GM21717 (cell line): Measurements from ENCODE around the gene CAMTA1.

Experiments
- ATAC-seq: cut with Tn5 transposase; IDR thresholded peaks from one replicate; pipeline ENCODE4 v1.9.1; 2021; ENCODE audit warnings: mild to moderate bottlenecking, moderate library complexity; ENCODE audit not compliant: unreplicated experiment

CAMTA1 gene

DNA sequence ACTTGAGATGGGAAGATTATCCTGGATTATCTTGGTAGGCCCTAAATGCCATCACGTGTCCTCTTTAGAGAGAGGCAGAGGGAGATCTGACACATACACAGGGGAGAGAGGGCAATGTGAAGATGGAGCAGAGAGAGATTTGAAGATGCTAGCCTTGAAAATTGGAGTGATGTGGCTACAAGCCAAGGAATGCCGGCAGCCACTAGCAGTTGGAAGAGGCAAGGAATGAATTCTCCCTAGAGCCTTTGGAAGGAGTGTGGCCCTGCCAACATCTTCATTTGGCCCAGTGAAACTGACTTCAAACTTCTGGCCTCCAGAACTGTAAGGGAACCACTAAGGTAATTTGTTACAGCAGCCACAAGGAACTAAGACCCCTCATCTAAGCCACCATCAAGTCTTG lies 8.9 kb upstream of the CAMTA1 start:
- no peak for ATAC-seq

DNA sequence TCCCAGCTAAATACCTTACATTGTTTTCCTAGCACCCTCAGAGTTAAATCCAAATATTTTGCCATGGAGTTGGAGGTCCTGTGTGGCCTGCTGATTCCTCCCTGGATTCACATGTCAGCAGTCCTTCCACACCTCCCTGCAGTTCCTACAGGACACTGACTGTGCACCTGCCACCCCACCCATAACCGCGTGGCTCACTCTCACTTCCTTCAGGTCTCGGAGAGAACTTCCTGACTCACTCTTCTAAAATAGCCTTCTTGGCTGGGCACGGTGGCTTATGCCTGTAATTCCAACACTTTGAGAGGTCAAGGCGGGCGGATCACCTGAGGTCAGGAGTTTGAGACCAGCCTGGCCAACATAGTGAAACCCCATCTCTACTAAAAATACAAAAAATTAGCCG lies 8.4 kb upstream of the CAMTA1 start:
- no peak for ATAC-seq

DNA sequence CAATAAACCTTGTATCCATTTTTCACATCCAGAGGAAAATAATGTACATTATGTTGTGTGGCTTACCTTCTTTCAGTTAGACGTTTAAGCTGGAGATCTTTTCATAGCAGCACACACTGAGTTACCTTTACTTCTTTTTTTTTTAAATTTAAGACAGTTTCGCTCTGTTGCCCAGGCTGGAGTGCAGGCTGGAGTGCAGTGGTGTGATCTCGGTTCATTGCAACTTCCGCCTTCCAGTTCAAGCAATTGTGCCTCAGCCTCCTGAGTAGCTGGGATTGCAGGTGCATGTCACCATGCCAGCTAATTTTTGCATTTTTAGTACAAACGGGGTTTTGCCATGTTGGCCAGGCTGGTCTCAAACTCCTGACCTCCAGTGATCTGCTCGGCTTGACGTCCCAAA lies 7.4 kb upstream of the CAMTA1 start:
- ATAC-seq, result no peak

DNA sequence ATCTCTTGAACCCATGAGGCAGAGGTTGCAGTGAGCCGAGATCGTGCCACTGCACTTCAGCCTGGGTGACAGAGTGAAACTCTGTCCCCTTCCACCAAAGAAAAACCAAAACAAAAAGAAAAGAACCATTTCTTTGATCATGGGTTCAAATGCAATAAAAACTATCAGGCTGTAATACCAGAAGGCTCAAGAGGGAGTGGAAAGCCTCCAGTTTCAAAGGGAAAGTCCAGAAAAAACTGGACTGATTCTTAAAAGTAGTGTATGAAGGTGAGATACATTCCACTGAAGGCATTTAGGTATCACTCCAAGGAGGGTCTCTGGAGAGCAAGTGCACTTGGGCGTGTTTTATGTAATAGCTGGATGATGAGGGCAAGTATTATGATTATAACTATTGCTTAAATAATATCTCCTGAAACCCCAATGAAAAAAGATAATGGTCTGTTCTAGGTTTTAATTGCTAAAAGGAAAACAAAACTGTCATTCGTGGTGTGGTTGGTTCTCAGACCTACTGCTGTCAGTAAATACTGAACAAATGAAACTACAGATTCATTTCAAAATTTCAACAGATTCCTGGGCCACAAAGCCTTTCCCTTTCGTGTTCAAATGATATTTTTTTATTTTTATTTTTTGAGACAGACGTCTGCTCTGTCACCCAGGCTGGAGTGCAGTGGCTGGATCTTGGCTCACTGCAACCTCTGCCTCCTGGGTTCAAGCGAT lies 6.0 kb upstream of the CAMTA1 start:
- ATAC-seq, result no peak

DNA sequence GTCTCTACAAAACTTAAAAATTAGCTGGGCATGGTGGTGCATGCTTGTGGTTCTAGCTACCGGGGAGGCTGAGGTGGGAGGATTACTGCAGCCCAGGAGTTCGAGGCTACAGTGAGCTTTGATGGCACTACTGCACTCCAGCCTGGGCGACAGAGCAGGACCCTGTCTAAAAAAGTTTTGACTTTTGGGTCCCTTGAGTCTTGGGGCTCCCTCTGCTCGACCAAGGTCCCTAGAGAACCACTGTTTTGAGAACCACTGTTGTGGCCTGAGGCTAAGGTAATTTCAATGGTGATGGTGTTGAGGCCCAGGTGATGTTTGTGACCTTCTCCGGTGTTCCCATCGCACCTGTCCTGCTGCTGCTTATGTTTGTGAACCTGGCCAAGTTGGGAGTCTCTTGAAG lies 3.1 kb upstream of the CAMTA1 start:
- no peak for ATAC-seq

DNA sequence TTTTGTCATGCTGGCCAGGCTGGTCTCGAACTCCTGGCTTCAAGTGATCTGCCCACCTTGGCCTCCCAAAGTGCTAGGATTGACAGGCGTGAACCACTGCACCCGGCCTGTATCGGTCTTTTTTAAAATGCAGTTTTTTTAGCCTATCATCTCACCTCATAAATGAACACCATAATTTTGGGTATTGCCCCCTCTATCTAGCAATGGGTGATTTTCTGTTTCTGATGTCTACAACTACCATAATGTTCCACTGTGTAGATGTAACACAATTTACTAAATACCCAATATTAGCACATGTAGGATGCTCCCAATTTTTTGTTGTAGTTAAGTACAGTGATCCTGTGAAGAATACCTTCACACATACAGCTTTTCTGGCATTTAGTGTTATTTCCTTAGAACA lies 2.0 kb upstream of the CAMTA1 start:
- no peak for ATAC-seq

DNA sequence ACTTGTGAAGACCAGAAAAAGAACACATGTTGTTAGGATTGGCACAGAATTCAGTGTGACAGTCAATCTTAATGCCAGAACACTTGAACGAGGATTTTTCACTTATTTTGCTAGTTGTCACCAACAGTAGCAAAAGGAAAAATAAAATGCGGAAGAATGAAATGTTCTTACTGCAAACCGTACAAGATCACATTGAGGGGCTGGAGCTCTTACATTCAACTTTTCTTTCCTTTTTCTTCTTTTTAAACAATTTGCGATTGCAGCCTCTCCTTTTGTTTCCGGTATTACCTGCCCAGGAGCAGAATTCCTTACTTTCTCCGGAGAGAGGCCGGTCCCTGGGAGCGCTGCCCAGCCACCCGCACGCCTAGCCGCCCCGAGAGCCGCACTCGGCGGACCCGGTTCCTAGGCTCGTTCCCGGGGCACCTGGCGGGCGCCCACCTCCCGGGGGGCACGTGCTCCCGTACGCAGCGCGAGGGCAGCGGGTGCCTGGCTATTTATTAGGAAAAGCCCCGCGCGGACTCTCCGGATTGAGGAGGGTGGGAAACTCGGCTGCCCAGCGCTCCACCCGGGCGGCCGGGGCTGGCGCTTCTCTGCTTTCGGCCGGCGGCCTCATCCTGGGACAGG lies 1.2 kb upstream of the CAMTA1 start:
- peak; percentile 5 for ATAC-seq

DNA sequence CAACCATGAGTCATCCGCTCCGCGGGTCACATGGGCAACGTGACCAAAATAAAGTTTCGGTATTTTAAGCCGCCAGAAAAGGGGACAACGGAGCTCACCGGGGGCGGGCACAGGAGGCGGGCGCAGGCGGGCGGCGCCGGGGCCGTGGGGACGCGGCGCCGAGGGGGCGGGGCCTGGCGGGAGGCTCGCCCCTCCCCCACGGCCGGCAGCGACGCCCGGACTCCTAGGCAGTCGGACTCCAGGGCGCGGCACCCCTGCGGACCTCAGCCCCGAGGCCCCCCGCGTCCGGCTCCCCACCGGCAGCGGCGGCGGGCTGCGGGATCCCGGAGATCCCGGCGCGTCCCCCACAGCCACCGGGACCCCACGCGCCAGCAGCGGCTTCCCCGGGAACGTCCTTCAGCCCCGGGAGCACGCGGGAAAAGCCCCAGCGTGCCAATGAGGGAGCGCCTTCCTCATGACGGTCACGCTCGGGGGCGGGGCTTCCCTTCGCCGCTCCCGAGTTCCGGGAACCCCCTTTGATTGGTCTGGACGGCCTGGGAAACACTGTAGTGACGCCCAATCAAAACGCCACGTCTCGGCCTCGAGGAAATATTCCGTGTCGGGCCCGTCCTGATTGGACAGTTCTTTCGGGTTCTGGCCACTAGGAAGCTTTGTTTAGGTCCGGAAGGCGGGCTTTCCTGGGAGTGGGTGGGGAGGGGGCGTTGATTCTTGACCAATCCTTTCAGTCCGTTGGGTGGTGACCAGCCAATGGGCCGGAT lies 515 bp upstream of the CAMTA1 start:
- peak; percentile 73 for ATAC-seq

DNA sequence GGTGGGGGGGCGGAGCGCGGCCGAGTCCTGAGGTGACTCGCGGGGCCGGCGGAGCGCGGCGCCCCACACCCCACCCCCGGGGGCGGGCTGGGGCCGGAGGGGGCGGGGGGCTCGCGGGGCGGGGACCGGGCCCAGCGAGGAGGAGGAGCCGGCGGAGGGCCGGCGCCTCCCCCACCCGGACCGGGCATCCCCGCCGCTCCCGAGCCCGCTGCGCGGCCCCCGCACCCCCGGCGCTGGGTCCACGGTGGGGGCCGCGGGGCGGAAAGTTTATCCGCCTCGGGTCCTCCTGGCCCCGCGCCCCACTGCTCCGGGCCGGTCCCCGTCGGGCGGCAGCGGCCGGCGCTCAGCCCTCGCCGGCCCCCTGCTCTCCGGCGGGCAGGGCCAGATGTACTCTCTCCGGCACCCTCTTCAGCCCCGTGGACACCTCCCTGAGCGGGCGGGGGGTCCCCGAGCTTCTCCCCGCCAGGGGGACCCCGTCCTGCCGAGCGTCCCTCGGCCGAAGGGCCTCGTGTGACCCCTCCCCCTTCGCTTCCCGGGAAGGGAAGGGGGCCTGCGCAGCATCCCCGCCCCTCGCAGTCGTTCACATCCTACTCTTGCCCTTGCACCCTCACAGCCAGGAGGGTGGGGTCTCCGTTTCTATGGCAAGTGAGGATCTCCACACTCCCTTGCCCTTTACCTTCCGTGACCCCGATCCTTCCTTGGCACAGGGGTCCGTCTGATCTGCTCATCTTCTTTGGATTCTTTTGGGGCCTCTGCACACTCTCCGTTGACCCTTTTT lies 663 bp downstream of the CAMTA1 start:
- no peak for ATAC-seq

DNA sequence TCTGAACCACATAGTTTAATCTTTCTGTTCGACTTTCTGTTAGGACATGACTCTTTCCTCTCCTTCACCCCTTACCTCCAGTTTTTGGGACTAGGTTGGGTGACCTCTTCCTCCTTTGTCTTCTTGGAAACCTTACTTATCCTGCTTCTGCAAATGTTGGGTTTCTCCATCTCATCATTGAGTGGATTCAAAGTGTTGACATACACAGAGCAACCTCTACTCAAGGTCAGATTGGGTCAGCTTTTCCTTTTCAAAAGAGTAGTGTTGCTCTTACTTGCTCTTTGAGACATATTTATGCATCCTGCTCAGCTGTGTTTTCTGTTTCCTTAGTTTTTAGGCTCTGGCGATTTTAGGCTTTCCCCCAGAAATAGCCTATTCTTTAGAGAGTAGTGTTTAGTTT lies 3.7 kb downstream of the CAMTA1 start:
- ATAC-seq, result no peak

DNA sequence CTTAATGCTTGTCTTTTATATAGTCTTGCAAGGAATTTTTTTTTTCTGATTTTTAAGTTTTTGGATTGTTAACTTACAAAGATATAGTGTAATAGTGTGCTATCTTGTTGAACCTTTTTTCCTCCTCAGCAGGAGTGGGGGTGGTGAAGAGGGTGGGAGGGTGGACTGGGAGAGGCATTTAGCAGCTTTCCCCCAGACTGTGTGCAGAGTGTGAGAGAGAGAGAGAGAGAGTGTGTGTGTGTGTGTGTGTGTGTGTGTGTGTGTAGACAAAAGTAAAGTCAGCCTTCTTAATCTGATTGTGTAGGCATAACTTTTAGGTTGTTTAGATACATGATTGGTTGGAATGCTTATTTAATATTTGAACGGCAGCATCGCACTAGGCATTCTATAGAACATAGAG lies 4.9 kb downstream of the CAMTA1 start:
- ATAC-seq, result no peak

DNA sequence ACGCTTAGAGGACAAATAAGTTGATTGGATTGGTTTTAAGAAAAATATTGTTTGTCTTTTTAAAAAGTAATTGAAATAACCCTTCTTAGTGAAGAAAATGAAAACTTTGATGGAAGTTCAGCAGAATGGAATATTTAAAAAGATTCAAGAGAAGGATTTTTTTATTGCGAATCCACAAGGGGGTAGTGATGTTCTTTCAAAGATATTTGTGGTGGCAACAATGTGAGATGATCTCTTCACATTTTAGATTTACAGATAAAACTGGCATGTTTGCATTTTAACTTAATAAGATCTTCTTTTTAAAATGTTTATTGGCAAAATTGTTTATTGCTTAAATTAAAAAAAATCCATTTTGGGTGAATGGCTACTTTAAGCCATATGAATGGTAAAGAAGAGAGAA lies 8.9 kb downstream of the CAMTA1 start:
- no peak for ATAC-seq

DNA sequence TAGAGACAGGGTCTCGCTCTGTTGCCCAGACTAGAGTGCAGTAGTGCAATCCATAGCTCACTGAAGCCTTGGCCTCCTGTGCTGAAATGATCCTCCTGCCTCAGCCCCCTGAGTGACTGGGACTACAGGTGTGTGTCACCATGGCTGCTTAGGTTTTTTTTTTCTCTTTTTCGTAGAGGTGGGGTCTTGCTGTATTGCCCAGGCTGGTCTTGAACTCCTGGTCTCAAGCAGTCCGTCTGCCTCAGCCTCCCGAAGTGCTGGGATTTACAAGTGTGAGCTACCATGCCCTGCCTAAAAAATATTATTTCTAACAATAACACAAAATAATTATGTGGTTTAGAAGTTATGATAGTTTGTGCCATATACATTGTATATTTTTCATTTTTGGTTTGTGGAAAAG lies 9.9 kb downstream of the CAMTA1 start:
- ATAC-seq, result no peak

DNA sequence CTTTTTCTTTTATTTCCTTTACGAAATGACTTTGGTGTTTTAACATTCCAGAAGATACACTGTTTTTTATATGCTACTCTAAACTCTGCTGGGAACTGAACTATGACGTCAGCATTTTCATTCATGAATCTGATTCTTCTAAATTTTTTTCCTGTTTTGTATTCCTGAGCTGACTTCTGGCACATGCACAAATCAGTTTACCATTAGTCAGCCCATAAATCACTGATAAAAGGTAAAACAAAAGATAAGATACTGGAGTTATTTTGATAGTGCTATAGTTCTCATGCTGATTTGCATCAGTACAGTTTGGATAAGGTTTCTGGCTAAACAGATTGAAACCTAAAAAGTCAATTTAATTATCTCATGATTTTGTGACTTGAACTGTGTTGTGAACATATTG lies 10.4 kb downstream of the CAMTA1 start:
- ATAC-seq, result no peak

DNA sequence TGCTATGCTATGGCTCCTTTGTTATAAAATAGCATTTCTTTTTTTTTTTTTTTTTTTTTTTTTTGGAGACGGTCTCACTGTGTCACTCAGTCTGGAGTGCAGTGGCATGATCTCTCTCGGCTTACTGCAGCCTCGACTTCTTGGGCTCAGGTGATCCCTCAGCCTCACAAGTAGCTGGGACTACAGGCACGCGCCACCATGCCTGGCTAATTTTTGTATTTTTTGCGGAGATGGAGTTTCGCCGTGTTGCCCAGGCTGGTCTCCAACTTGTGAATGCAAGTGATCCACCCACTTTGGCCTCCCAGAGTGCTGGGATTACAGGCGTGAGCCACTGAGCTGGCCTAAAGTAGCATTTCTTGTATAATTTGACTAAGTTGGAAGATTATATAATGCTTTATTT lies 10.8 kb downstream of the CAMTA1 start:
- no peak for ATAC-seq

DNA sequence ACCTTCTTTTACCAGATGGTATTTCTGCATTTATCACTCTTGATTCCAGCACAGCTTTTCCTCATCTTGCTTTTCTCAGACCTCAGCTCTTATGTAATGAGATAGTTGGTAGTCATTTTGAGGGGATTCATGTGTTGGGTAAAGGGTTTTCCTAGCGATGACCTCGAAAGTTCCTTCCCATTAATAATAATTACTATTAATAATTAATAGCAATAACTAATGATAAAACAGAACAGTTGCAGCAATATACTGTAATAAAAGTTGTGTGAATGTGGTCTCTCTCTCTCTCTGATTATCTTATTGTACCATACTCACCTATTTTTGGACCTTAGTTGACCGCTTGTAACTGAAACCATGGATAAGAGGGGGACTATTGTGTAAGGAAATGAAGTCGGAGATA lies 14.2 kb downstream of the CAMTA1 start:
- ATAC-seq, result no peak

DNA sequence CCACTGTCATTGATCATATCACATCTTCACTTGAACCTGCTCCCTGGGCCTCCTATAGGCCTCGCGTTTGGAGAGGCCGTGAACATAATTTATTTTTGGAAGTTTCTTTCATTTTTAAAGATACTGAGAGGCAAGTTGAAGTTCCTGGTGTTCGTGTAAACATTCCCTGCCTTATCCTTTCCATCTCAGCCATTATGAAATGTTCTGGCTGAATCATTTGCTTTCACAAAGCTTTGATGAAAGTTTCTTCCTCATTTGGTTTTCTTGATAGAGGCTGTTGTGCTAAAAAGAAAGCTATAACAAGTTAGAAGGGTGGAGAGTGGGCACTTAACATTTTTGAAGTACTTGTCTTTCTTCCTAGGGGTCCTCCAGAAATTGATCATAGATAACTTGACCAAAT lies 15.5 kb downstream of the CAMTA1 start:
- no peak for ATAC-seq

DNA sequence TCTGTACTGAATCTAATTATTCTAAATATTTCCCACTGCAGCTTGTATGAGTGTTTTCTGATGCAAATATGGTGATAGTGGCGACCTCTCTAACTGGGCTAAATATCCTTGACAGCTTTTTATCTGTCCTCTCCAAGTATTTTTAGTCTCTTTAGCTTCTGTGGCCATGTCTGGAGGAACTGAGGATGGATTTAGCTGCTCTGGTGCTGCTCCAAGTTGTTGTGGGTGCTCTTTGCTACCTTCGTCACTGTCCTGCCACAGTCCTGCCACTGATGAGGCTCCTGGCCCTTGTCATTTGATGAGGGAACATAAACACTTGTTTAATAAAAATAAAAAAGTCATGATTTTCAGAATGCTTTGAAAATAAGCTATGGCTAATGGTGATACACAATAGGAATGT lies 15.9 kb downstream of the CAMTA1 start:
- no peak for ATAC-seq

DNA sequence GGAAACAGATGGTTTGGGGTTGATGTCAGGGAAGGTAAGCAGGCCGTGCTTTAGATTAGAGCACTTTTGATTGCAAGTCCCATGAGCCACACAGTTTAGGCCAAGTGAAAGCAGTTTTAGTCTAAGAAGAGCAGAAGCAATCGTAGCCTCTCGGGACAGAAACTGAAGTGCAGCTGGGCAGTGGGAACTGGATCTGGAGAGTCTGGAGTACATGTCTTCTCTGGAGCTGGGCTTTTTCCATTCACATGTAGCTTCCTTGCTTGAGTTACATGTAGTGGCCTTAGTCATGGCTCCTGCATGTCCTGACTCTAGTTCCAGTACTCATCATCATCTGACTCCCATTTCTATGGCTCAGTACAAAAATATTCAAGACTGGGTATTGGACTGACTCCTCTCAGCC lies 16.7 kb downstream of the CAMTA1 start:
- ATAC-seq, result no peak

DNA sequence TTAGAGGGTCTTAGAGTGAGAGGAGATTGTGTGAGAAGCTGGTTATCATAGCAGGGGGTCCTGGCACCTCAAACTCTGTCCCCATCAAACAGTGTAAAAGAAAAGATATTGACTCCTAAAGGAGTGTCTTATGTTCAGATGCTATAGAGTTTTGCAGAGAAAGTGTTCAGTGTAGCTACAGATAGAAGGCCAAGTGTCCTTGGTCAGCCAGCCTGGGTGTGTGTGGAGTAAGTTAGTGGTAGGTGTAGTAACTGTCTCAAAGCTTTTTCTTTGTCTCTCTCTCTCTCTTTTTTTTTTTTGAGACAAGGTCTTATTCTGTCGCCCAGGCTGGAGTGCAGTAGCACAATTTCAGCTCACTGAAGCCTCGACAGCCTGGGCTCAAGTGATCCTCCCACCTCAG lies 17.2 kb downstream of the CAMTA1 start:
- ATAC-seq, result no peak

DNA sequence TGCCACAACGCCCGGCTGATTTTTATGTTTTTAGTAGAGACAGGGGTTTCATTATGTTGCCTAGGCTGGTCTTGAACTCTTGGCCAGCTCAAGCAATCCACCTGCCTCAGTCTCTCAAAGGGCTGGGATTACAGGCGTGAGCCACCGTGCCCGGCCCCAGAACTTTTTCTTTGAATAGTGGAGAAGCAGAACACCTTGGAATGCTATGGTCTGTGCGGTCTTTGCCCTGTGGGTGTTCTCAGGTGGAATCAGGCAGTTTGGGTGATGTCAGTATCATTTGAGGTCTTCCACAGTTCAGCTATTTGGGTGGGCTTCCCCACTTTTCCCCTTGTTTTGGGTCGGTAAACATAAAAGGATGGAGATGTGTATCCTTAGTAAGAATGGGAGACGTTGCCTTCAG lies 17.6 kb downstream of the CAMTA1 start:
- no peak for ATAC-seq

DNA sequence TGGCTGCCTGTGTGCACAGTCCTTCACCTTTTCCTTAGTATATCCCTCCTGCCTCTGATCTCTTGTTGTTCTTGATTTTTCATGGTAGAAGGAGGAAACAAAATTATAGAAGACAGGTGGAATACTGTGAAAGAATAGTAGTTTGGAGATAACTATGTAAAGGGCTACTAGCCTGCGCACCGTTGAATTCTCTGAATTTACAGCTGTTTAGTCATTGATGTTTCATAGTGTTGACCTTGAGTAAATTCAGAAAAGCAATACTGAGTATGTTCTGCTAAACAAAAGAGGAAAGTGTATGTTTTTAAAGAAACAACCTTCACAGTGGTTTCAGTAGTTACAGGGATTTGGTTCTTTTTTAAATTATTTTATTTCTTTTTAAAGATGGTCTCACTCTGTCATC lies 18.1 kb downstream of the CAMTA1 start:
- ATAC-seq, result no peak
